Esophagus squamous epithelium (tissue), 4 donors: Measurements from ENCODE around the gene CTRL.
"Not testable (repeated sequence)": the region's sequence is repeated elsewhere in the genome, so short reads cannot be mapped to it uniquely, and the experiment has no call there.

Source experiments
- CTCF ChIP-seq, 6 experiments: fragments of 450-650 bp in 4 of 6; fragments of 200-600 bp in 2 of 6; sonication (generic) in 2 of 6; IDR thresholded peaks; one replicate each; pipeline ENCODE4 v1.5.1; 2016 to 2019; ENCODE audit warnings: antibody characterized with exemption in 6 of 6, mild to moderate bottlenecking in 4 of 6, moderate library complexity in 4 of 6
- POLR2A ChIP-seq, 4 donors: fragments of 450-650 bp; IDR thresholded peaks; one replicate each; pipeline ENCODE4 v1.6.1; 2017; ENCODE audit warnings: antibody characterized with exemption in 4 of 4, mild to moderate bottlenecking in 4 of 4, moderate library complexity in 3 of 4

DNA sequence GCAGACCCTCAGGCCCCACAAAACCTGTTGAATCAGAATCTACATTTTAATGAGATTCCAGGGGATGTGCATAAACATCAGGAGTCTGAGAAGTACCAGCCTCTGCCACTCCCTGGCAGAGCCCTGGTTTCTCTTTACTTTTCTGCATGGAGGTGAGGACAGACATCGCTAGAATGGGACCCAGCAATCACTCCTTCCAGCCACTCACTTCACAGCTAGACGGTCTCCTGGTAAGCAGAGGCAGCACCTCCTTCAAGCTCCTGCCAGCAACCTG is 16.2 kb downstream of the CTRL start:
- not testable (repeated sequence) for TF ChIP-seq CTCF, POLR2A (IDR thresholded peaks at IDR 0.05)
